H1 (cell line): Measurements from ENCODE around the gene KRTAP2-3. TPM values are rescaled to one million over a fixed set of nuclear protein-coding genes. Genes with fewer than 3 reads are reported as not detected.

Experiments
- BRCA1 ChIP-seq: IDR thresholded peaks from 2 replicates; pipeline ENCODE4 v1.6.1; 2012; ENCODE audit warnings: low read depth, low read length, improper control_type of control experiment
- CEBPB ChIP-seq: IDR thresholded peaks from 2 replicates; pipeline ENCODE4 v1.6.1; 2012; ENCODE audit warnings: low read depth, low read length
- CHD7 ChIP-seq: fragments of 300-600 bp; sonication (generic); IDR thresholded peaks from 2 replicates; pipeline ENCODE4 v1.7.1; 2012; ENCODE audit warnings: low read length, moderate library complexity, mild to moderate bottlenecking, inconsistent platforms; ENCODE audit not compliant: insufficient replicate concordance
- GTF2F1 ChIP-seq: IDR thresholded peaks from 2 replicates; pipeline ENCODE4 v1.6.1; 2012; ENCODE audit warnings: low read depth, low read length, improper control_type of control experiment, borderline replicate concordance
- JUN ChIP-seq: IDR thresholded peaks from 2 replicates; pipeline ENCODE4 v1.6.1; 2011; ENCODE audit warnings: low read depth, mild to moderate bottlenecking, improper control_type of control experiment, low read length
- MAFK ChIP-seq: IDR thresholded peaks from 2 replicates; pipeline ENCODE4 v1.6.1; 2012; ENCODE audit warnings: low read depth, mild to moderate bottlenecking, improper control_type of control experiment, low read length
- MAX ChIP-seq: IDR thresholded peaks from 2 replicates; pipeline ENCODE4 v1.6.1; 2012; ENCODE audit warnings: inconsistent platforms
- PHF8 ChIP-seq: fragments of 200-600 bp; sonication (generic); conservative IDR thresholded peaks from 2 replicates; pipeline ENCODE4 v1.7.1; 2012; ENCODE audit warnings: low read depth, mild to moderate bottlenecking, inconsistent platforms, low read length, moderate library complexity
- SP1 ChIP-seq: IDR thresholded peaks from 2 replicates; pipeline ENCODE4 v1.6.1; 2011; ENCODE audit warnings: low read depth, low read length
- TCF12 ChIP-seq: IDR thresholded peaks from 2 replicates; pipeline ENCODE4 v1.6.1; 2011; ENCODE audit warnings: low read depth, mild to moderate bottlenecking, low read length
- ZNF274 ChIP-seq: IDR thresholded peaks from 2 replicates; pipeline ENCODE4 v1.7.0; 2012; ENCODE audit warnings: low read length, borderline replicate concordance; ENCODE audit errors: extremely low read depth
- polyA plus RNA-seq, 7 experiments: library from polyadenylated mRNA; depleted of rRNA in 3 of 7; stranded (reverse) in 5 of 7; unstranded in 2 of 7; fragments of >200 nt in 5 of 7; fragments of 200-250 nt in 2 of 7; gene quantifications; 1 replicate in 5 of 7; 2 replicates in 1 of 7; 4 replicates in 1 of 7; pipeline versions ENCODE4 v1.2.1 to v1.2.3, GENCODE V29; 2011 to 2013; ENCODE audit warnings: missing spikeins in 2 of 7, mixed read lengths in 2 of 7
- total RNA-seq: library from RNA; stranded (reverse); fragmentation: NEBNext Ultra II Directional; extraction: Animal tissue kit (Norgen Biotek cat#: 25700); gene quantifications from 2 replicates; pipeline ENCODE4 v1.2.1, GENCODE V29; 2021

KRTAP2-3 gene
- total and polyA plus RNA-seq, 2 of the 8 experiments (the other 6 are each of a cell fraction or from before 2014, with no cell fraction given) = not detected

- TF ChIP-seq CHD7 (no peak), BRCA1 (no peak), MAX (no peak), TCF12 (no peak), PHF8 (no peak), ZNF274 (no peak), JUN (no peak), CEBPB (no peak), SP1 (no peak), MAFK (no peak), GTF2F1 (no peak)
- TF ChIP-seq, all 59 proteins: peak for 0
These were observed 10.8 kb downstream of the KRTAP2-3 start (continued) for GRCh38 chr17:41049110-41049509.
